ENCODE results near the gene ALOXE3.

The ALOXE3 gene

GRCh38 chr17:8153957-8154607, 35.8 kb upstream of the ALOXE3 start:
- no peak for FAIRE-seq

DNA sequence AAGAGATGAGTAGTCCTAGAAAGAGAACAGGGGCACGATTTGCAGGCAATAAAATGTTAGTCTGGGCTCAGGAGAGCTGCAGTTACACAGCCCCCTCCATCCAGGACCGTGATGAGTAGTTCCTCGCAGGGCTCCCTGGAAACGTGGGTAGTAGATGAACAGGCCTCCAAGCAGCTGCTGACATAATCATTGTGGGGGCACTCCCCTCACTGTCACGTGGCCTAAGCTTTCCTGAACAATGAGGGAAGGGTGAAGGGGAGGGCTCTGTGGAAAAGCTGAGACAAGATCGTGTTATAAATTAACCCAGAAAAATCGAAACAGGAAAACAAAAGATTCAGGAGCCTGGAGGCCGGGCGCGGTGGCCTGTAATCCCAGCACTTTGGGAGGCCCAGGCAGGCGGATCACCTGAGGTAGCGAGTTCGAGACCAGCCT, 35.2 kb upstream of the ALOXE3 start:
- FAIRE-seq, result no peak

- no peak for FAIRE-seq
These were observed 34.7 kb upstream of the ALOXE3 start for GRCh38 chr17:8153031-8153451.

DNA sequence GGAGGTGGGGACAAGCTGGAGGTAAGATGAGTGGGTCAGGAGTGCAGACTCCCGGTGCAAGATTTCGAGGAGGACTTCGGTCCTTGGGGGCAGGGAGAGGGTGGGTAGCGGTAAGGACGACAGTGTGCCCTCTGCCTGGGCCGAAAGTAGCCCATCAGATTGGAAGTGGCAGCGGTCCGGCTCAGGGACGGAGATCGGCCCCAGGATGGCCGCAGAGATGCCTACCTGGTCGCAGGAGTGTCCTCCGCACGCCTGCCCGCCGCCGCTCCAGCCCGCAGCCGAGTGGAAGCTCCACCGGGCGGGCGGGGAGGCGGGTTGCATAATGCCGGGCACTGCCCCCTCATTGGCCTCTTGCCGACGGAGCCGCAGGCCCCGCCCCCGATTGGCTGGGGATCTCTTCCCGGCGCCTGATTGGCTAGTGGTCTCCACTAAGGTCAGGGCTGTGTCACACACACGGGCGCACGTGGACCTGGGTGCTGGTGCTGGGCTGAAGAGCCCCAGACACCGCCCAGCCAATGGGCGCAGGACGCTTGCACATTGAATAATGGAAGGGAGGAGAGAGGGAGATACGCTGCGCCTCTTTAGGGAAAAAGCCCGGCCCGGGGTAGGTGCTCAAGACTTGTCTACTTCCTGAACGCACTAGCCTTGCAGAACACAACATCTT, 33.9 kb upstream of the ALOXE3 start, which contains the start of gene PER1:
Gene PER1 (minus strand): TSS at position 293 of the 664 bp plus-strand sequence. CDS start 1,698 bp downstream, outside the sequence.
- no peak for FAIRE-seq

GRCh38 chr17:8151641-8152111, 33.4 kb upstream of the ALOXE3 start:
- no peak for FAIRE-seq

- no peak for FAIRE-seq
These were observed 32.9 kb upstream of the ALOXE3 start for GRCh38 chr17:8151120-8151640.

GRCh38 chr17:8150194-8151119, 32.1 kb upstream of the ALOXE3 start:
- FAIRE-seq, result no peak

DNA sequence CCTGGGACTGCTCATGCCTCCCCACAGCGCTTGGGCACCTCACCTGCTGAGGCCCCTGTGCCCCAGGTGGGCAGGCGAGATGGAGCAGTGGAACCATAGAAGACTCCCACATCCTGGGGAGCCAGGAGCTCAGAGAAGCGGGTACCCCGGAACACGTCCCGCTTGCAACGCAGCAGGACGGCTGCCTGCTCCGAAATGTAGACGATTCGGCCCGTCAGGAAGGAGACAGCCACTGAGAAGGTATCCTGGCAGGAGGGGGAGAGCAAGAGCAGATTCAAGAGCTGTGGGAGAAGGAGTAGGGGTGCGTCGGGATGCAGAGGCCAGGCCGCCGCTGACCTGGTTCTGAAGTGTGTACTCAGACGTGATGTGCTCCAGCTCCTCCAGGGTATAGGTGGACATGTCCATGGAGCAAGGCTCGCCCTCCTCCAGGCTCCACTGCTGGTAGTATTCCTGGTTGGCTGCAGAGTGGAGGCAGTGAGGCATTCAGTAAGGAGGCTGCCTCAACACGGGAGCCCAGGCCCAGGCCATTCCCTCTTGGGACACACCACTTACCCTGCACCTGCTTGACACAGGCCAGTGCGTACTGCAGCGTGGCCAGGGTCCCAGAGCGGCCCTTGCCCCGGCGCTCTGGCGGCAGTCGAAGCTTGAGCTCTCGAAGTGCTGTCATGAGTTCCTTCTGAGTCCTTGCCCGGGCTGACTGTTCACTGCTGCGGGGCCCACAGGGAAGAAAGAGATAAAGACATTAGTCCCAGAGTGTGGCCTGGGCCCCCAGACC, 31.3 kb upstream of the ALOXE3 start:
- no peak for FAIRE-seq

GRCh38 chr17:8148560-8148959, 30.2 kb upstream of the ALOXE3 start:
- no peak for FAIRE-seq

DNA sequence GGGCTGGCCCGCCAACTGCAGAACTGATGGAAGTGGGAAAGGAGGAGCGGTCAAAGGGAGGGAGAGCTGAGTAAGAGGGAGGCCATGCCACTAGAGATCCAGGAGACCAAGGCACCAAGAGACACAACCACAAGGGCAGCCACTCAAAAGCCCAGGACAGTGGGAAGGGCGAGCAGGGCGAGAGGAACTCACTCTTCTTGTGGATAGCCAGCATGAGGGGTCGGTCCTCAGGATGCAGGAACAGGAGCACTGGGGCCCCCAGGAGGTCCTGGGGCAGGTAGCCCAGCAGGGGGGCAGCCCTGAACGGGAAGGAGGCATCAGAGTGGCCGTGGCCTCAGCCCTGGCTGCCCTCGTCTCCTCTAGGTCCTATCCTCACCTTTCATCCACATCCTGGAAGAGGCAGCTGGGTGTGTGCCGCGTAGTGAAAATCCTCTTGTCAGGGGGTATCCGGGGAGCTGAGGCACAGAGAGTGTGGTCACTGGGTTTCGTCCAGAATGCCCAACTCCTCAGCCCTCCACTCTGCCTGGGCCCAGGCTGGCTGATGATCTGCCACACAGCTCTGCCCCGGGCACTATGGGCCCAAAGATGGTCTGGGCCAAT, 29.6 kb upstream of the ALOXE3 start:
- FAIRE-seq, result no peak

GRCh38 chr17:8147141-8147804, 29.0 kb upstream of the ALOXE3 start:
- no peak for FAIRE-seq

GRCh38 chr17:8146381-8147140, 28.2 kb upstream of the ALOXE3 start:
- no peak for FAIRE-seq

DNA sequence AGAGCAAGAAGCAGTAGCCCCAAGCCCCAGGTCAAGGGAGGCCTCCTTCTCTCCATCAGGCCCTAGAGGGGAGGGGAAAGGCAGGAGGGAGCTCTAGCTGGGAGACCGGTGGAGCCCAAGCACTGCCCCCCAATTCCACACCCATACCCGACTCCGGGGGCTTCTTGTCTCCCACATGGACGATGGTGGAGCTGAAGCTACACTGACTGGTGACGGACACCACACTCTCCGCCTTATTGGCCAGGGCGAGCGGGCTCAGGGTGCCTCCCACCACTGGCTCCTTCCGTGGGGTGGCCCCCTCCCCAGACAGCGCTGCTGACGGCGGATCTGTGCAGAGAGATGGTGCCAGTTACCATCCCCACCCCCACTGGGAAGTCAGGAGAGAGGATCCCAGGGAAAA, 27.5 kb upstream of the ALOXE3 start:
- FAIRE-seq, result no peak

- FAIRE-seq, result no peak
These were observed 26.3 kb upstream of the ALOXE3 start for GRCh38 chr17:8144401-8145231.

GRCh38 chr17:8143581-8144400, 25.5 kb upstream of the ALOXE3 start:
- FAIRE-seq, result no peak

- FAIRE-seq, result no peak
These were observed 24.7 kb upstream of the ALOXE3 start for GRCh38 chr17:8142887-8143580.

DNA sequence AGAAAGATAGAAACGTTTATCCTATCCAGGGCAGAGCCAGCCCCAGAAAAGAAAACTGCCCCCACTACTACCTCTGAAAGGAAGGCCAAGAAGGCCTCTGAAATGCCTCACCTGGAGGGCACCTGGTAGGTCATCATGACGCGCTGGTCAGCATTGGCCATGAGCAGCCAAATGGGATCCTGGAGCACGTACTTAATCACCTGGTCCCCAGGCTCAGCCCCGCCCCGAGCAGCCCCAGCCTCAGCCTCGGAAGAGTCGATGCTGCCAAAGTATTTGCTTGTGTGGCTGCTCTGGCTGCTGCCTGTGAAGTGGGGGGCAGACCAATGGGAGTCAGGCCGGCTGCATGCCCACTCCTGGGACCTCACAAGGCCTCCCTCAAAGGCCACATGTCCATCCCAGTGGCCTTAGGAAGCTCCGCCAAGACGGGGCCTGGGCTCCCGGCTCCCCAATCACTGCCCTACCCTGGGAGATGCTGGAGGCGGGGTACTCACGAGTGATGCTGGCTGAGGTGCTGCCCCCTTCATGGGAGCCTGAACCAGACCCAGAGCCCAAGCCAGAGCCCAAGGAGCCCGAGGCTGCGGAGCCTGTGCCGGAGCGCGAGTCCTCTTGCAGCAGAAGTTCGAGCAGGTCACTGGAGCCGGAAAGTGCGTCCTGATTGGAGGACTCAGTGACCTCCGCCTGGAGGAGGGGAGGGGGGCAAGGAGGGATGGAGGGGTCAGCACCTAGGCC, 24.0 kb upstream of the ALOXE3 start:
- no peak for FAIRE-seq
